Ovary (tissue), 3 donors: ENCODE results near the gene ZSWIM5.

Experiments used
- CTCF ChIP-seq, 3 donors: fragments of 450-650 bp in 2 of 3; fragments of 200-600 bp in 1 of 3; IDR thresholded peaks; one replicate each; pipeline versions ENCODE4 v1.5.1 to v1.8.0; 2016 to 2022; ENCODE audit warnings: antibody characterized with exemption in 3 of 3, mild to moderate bottlenecking in 1 of 3
- EP300 ChIP-seq: sonication (generic); formaldehyde crosslinking; IDR thresholded peaks from one replicate; pipeline ENCODE4 v1.6.1; 2017; ENCODE audit warnings: antibody characterized with exemption
- POLR2A ChIP-seq: fragments of 450-650 bp; IDR thresholded peaks from one replicate; pipeline ENCODE4 v1.6.1; 2017; ENCODE audit warnings: antibody characterized with exemption, mild to moderate bottlenecking, moderate library complexity
- donor health status: DM: no; HTN: no; CAD: no.

DNA sequence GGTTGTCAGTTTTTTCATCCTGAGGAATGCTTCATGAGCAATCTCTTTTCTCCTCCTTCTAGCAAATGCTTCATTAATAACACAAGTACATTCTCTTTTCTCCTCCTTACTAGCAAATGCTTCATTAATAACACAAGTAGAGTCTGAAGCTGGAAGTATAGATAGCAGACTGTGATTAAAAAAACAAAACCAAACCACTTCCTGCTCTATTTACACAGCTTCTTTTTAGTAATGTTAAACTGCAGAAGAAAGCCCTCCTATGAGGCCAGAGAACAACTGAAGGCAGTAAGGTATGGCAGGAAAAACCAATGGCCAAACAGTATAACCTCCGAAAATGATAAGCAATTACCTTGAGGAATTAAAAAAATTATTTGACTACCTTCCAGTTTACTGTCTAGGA lies 90.1 kb downstream of the ZSWIM5 start:
- TF ChIP-seq EP300 (no peak), CTCF (IDR thresholded peaks at IDR 0.05) (no peak), POLR2A (no peak)
